ENCODE data around the gene GHRH.

DNA sequence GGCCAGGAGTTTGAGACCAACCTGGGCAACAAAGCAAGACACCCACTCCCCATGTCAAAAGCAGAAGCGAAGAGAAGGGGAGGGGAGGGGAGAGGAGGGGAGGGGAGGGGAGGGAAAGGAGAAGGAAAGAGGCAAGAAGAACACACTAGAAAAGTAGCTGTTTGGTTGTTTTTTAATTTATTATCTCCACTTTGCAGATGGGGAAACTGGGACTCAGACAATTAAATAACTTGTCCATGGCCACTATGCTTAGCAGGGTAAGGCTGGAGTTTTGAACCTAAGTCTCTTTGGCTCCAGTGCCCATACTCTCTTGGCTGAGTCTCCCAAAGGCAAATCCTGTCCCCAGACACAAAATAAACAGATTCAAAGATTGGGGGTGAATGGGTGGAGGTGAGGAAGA, 12.4 kb upstream of the GHRH start:
- TF ChIP-seq POLR2A (IDR thresholded peaks at IDR 0.05): no peak
- TF ChIP-seq, protein P1, sequence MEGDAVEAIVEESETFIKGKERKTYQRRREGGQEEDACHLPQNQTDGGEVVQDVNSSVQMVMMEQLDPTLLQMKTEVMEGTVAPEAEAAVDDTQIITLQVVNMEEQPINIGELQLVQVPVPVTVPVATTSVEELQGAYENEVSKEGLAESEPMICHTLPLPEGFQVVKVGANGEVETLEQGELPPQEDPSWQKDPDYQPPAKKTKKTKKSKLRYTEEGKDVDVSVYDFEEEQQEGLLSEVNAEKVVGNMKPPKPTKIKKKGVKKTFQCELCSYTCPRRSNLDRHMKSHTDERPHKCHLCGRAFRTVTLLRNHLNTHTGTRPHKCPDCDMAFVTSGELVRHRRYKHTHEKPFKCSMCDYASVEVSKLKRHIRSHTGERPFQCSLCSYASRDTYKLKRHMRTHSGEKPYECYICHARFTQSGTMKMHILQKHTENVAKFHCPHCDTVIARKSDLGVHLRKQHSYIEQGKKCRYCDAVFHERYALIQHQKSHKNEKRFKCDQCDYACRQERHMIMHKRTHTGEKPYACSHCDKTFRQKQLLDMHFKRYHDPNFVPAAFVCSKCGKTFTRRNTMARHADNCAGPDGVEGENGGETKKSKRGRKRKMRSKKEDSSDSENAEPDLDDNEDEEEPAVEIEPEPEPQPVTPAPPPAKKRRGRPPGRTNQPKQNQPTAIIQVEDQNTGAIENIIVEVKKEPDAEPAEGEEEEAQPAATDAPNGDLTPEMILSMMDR (IDR thresholded peaks at IDR 0.05): no peak

Measured in stomach (tissue), 4 donors.